Fibroblast of peridontal ligament (primary cell): Measurements from ENCODE around the gene PNPO.
"Not testable (repeated sequence)": the region's sequence is repeated elsewhere in the genome, so short reads cannot be mapped to it uniquely, and the experiment has no call there.

Experiments used
- DNase-seq: peaks from one replicate; pipeline ENCODE4 v3.0.0-alpha.2; 2010; ENCODE audit errors: extremely low read depth

PNPO gene

DNA sequence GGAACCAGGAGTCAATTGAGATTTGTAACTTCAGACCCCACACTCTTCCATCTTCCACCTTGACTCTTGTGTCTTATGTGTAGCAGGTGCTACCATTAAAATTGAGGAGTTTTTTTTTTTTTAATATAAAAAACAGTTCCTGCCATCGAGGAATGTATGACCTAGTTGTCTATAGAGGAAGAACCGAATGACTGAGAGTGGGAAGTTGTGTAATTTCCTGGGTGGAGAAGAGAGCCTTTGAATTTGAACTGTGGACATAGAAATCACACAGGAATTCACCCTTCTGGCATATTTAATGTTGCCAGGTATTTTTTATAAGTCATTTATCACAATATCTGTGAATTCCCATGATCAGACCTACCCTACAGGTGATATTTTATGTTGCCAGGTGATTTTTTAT, 23.4 kb upstream of the PNPO start:
- no peak for DNase-seq

- DNase-seq: no peak
These were observed 22.4 kb upstream of the PNPO start for GRCh38 chr17:47918991-47919390.

- not testable (repeated sequence) for DNase-seq
These were observed 21.5 kb upstream of the PNPO start for GRCh38 chr17:47919889-47920288.

- no peak for DNase-seq
These were observed 16.3 kb upstream of the PNPO start for GRCh38 chr17:47924785-47925677.

DNA sequence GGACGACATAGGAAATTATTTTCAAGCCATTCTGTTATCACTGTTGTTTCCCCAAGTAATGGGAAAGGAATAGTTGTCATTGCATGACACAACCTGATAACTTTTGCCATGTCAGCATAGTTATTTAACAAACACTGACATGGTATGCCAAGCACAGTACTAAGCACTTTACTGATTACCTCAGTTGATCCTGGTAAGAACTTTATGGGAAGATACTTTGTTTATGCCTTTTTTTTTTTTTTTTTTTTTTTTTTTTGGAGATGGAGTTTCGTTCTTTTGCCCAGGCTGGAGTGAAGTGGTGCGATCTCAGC, 15.7 kb upstream of the PNPO start:
- DNase-seq: no peak

GRCh38 chr17:47927821-47928400, 13.5 kb upstream of the PNPO start:
- no peak for DNase-seq

- DNase-seq: no peak
These were observed 13.0 kb upstream of the PNPO start for GRCh38 chr17:47928415-47928814.

- no peak for DNase-seq
These were observed 12.0 kb upstream of the PNPO start for GRCh38 chr17:47929218-47930000.

DNA sequence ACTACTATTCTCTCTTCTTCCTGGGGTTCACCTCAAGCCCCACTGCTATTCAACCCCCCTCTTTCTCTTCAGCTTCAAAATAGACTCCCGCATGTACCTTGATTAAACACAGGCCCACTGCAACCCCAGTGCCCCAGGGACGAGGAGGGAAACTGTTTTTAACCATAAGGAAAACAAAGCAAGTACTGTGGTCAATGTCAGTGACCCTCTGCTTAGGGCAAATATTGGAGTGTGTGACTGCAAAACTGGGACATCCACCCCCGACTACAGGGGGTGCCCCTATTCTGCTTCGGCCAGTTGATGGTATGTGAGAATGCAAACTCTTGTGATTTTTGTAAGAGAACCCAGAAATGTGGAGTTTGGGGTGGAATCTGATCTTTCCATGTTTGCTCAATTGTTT, 9.5 kb upstream of the PNPO start:
- DNase-seq: peak; percentile 27

GRCh38 chr17:47934856-47935255, 6.5 kb upstream of the PNPO start:
- no peak for DNase-seq

- not testable (repeated sequence) for DNase-seq
These were observed 5.9 kb upstream of the PNPO start for GRCh38 chr17:47935468-47935867.

DNA sequence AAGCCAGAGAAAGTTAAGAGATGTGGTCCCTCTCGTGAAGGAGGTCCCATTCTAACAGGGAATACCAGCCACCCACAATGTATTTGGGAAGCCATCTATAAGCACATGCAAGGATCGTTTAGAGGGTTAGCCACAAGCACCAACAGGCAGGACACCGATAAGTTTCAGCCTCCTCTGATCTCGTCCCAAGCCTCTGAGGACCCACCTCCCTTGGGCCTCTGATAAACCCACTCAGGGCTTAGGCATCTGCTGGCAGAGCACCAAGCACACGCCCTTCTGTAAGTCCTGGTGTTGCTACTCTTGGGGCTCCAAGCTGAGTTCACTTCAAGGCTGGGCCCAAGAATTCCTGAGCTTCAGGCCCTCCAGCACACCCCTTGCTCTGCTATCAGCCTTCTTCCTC, 5.4 kb upstream of the PNPO start:
- DNase-seq: peak; percentile 49

DNA sequence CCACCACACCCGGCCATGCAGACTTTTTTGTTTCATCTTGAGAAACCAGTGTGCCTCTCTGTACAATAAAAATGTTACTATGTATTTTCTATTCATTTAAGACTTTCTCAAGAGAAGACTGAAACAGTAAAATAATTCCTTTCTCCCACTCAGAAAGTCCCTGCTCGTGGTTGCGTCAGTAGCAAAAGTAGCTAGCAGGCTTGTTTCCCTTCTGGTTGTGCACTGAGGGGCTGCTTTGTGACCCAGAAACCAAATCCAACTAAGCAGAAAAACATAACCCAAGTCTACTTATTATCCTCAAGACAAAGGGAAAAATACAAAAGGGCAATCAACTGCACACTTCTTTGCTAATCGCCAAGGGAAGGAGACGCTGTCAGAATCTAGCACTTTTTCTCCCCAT, 3.4 kb upstream of the PNPO start:
- no peak for DNase-seq

- DNase-seq: no peak
These were observed 732 bp downstream of the PNPO start for GRCh38 chr17:47942096-47942510.

DNA sequence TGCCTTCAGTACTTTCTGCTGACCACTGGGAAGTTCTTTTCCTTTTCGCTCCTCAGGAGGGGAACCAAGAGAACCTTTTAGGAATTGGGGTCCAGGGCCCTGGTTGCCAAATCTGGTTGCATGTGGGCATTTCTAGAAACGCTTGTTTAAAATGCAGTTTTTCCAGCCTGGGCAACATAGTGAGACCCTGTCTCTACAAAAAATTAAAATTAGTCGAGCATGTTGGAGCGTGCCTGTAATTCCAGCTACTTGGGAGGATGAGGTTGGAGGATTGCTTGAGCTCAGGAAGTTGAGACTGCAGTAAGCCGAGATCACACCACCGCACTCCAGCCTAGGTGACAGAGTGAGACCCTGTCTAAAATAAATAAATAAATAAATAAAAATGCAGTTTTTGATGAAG, 1.2 kb downstream of the PNPO start:
- DNase-seq: no peak

GRCh38 chr17:47945080-47945479, 3.7 kb downstream of the PNPO start:
- no peak for DNase-seq

- DNase-seq: no peak
These were observed 4.4 kb downstream of the PNPO start for GRCh38 chr17:47945529-47946508.

DNA sequence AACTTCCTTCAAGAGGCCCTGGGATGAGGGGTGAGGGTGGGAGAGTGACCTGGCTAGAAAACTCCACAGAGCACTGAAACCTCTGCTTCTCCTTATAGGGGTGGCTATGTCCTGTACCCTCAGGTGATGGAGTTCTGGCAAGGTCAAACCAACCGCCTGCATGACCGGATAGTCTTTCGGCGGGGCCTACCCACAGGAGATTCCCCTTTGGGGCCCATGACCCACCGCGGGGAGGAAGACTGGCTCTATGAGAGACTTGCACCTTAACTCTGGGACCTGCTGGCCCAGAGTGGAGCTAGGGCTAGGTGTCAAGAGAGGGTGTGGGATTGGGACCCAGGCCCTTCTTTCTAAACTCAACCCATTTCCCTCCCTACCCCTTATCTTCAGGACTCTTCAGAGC, 5.1 kb downstream of the PNPO start:
- no peak for DNase-seq

DNA sequence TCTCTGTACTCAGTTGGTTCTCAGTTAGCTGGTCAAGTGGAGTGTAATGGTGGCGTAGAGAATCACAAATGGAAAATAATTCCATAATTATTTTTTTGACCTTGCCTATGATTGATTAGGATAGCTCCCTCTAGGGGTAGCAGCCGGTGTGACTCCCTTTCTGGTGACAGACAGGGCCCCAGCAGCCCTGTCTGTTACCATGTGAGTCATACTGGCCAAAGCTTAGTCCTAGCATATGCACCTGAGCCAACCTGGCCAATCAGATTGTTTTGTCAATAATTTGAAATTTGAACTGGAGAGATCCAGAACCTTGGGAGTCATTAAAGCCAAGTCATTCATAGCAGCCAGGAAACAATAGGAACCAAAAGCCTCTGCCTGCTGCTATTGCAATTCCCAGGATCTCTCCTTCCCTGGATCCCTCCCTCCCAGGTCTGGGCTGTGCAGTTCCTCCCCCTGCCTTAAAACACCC, 5.6 kb downstream of the PNPO start:
- DNase-seq: peak; percentile 77

GRCh38 chr17:47948706-47949196, 7.4 kb downstream of the PNPO start:
- peak; percentile 4 for DNase-seq

GRCh38 chr17:47949197-47949759, 7.9 kb downstream of the PNPO start:
- DNase-seq: peak; percentile 85
